ENCODE results near the gene DLGAP1.
A peak's percentile ranks its signal among the peaks of the same experiment; 100 is the strongest.

Gene DLGAP1

GRCh38 chr18:4007846-4008245 is 447.3 kb downstream of the DLGAP1 start:
- DNase-seq (ENCODE audit: low read depth in 2 of 2): no peak
- TF ChIP-seq CTCF (IDR thresholded peaks at IDR 0.05; ENCODE audit: low read depth, low read length): no peak
- no peak overlapping the region for H3K4me3 ChIP-seq (replicated peaks in 1 of 2; ENCODE audit: low read depth in 2 of 2, low read length in 2 of 2)

- DNase-seq (ENCODE audit: low read depth in 2 of 2): peak; percentile 6 to 33
- TF ChIP-seq CTCF (IDR thresholded peaks at IDR 0.05; ENCODE audit: low read depth, low read length): no peak
- H3K4me3 ChIP-seq (replicated peaks in 1 of 2; ENCODE audit: low read depth in 2 of 2, low read length in 2 of 2): no peak overlapping the region
These were observed 450.8 kb downstream of the DLGAP1 start for GRCh38 chr18:4004183-4004829.

GRCh38 chr18:3998698-3999333 is 456.3 kb downstream of the DLGAP1 start:
- no peak overlapping the region for H3K4me3 ChIP-seq (replicated peaks in 1 of 2; ENCODE audit: low read depth in 2 of 2, low read length in 2 of 2)
- TF ChIP-seq CTCF (IDR thresholded peaks at IDR 0.05; ENCODE audit: low read depth, low read length): peak; percentile 76
- peak; percentile 70 to 83 for DNase-seq (ENCODE audit: low read depth in 2 of 2)

- peak; percentile 80 to 84 for DNase-seq (ENCODE audit: low read depth in 2 of 2)
- peak; percentile 85 for TF ChIP-seq CTCF (IDR thresholded peaks at IDR 0.05; ENCODE audit: low read depth, low read length)
- H3K4me3 ChIP-seq (replicated peaks in 1 of 2; ENCODE audit: low read depth in 2 of 2, low read length in 2 of 2): no peak overlapping the region
These were observed 459.5 kb downstream of the DLGAP1 start for GRCh38 chr18:3995476-3996102.

GRCh38 chr18:3993941-3994687 is 461.0 kb downstream of the DLGAP1 start:
- DNase-seq (ENCODE audit: low read depth in 2 of 2): no peak
- no peak overlapping the region for H3K4me3 ChIP-seq (replicated peaks in 1 of 2; ENCODE audit: low read depth in 2 of 2, low read length in 2 of 2)

More at GRCh38 chr18:3993941-3994687, 461.0 kb downstream of the DLGAP1 start:
- no peak for TF ChIP-seq CTCF (IDR thresholded peaks at IDR 0.05; ENCODE audit: low read depth, low read length)
